DLD1 (cell line): ENCODE results near the gene ARHGAP10.

Source experiments
- in situ Hi-C: cut with HindIII; loops from 2 replicates; pipeline ENCODE4 v1.10.0; 2017; ENCODE audit warnings: low sequenced_read_pairs

Gene ARHGAP10

GRCh38 chr4:148059617-148060180 is 327.8 kb downstream of the ARHGAP10 start:
- in situ Hi-C loops: no loop called here

- in situ Hi-C loops: no loop called here
Measured at GRCh38 chr4:148060264-148061140, 328.6 kb downstream of the ARHGAP10 start.

- in situ Hi-C loops: no loop called here
Measured at GRCh38 chr4:148061141-148061481, 329.2 kb downstream of the ARHGAP10 start.

GRCh38 chr4:148061795-148062194 is 329.9 kb downstream of the ARHGAP10 start:
- in situ Hi-C loops: no loop called here

GRCh38 chr4:148062301-148062950 is 330.5 kb downstream of the ARHGAP10 start:
- in situ Hi-C loops: no loop called here

- in situ Hi-C loops: no loop called here
Measured at GRCh38 chr4:148064451-148064850, 332.6 kb downstream of the ARHGAP10 start.

- in situ Hi-C loops: no loop called here
Measured at GRCh38 chr4:148065075-148065474, 333.2 kb downstream of the ARHGAP10 start.

- in situ Hi-C loops: no loop called here
Measured at GRCh38 chr4:148067301-148067916, 335.5 kb downstream of the ARHGAP10 start.

GRCh38 chr4:148068065-148068911 is 336.4 kb downstream of the ARHGAP10 start:
- in situ Hi-C loops: no loop called here

- in situ Hi-C loops: no loop called here
Measured at GRCh38 chr4:148069086-148069894, 337.4 kb downstream of the ARHGAP10 start.

GRCh38 chr4:148069895-148070178 is 337.9 kb downstream of the ARHGAP10 start:
- in situ Hi-C loops: no loop called here

GRCh38 chr4:148071009-148071408 is 339.1 kb downstream of the ARHGAP10 start:
- in situ Hi-C loops: no loop called here

- in situ Hi-C loops: no loop called here
Measured at GRCh38 chr4:148072789-148073188, 340.9 kb downstream of the ARHGAP10 start.

GRCh38 chr4:148073349-148073748 is 341.5 kb downstream of the ARHGAP10 start:
- in situ Hi-C loops: no loop called here

GRCh38 chr4:148074462-148074861 is 342.6 kb downstream of the ARHGAP10 start:
- in situ Hi-C loops: no loop called here

GRCh38 chr4:148075438-148075837 is 343.6 kb downstream of the ARHGAP10 start:
- in situ Hi-C loops: no loop called here

GRCh38 chr4:148076964-148077363 is 345.1 kb downstream of the ARHGAP10 start:
- in situ Hi-C loops: no loop called here

- in situ Hi-C loops: no loop called here
Measured at GRCh38 chr4:148077581-148077980, 345.7 kb downstream of the ARHGAP10 start.

GRCh38 chr4:148078061-148078460 is 346.2 kb downstream of the ARHGAP10 start:
- in situ Hi-C loops: no loop called here

GRCh38 chr4:148079961-148080360 is 348.1 kb downstream of the ARHGAP10 start:
- in situ Hi-C loops: no loop called here
